Muscle of arm (tissue), 14 donors: Measurements from ENCODE around the gene ERICH6B. TPM values are rescaled to one million over a fixed set of nuclear protein-coding genes. Genes with fewer than 3 reads are reported as not detected.
A peak's percentile ranks its signal among the peaks of the same experiment; 100 is the strongest.
"Not testable (repeated sequence)": the region's sequence is repeated elsewhere in the genome, so short reads cannot be mapped to it uniquely, and the experiment has no call there.

Experiments
- DNase-seq: peaks from one replicate; pipeline ENCODE4 v3.0.0-alpha.2; 2013
- long read RNA-seq, 11 donors: transcript quantifications; one replicate each; lab custom pipeline, GENCODE V29; 2026
- polyA plus RNA-seq, 12 donors: library from polyadenylated mRNA; unstranded; fragments of 120-200 nt; gene quantifications; one replicate each; pipeline ENCODE4 v1.2.1, GENCODE V29; 2013; ENCODE audit not compliant: insufficient read length in 12 of 12

The ERICH6B gene
- polyA plus RNA-seq: 1 to 10 TPM in 7 of 12 donors, under 1 TPM in 2, not detected in 3; 0.73 to 3.4 (median 1.4) TPM
- long read RNA-seq, donor 1: 0 reads
- long read RNA-seq, donor 2: 0 reads
- long read RNA-seq, donor 3: 0 reads
- long read RNA-seq, donor 4: 0 reads
- long read RNA-seq, donor 5: 0 reads
- long read RNA-seq, donor 6: 0 reads
- long read RNA-seq, donor 7: 0 reads
- long read RNA-seq, donor 8: 0 reads
- long read RNA-seq, donor 9: 0 reads
- long read RNA-seq, donor 10: 0 reads
- long read RNA-seq, donor 11: 0 reads

- peak; percentile 31 for DNase-seq
Observed at GRCh38 chr13:45615501-45616101, at the start of gene ERICH6B. Gene ERICH6B, minus strand, starts transcription at chr13:45615739. Its CDS starts 18,734 bp downstream, at chr13:45597005.

GRCh38 chr13:45662903-45663302 is 47.4 kb upstream of the ERICH6B start:
- DNase-seq: not testable (repeated sequence)

- no peak for DNase-seq
Observed at GRCh38 chr13:45662162-45662561, 46.6 kb upstream of the ERICH6B start.

GRCh38 chr13:45660458-45660857 is 44.9 kb upstream of the ERICH6B start:
- not testable (repeated sequence) for DNase-seq

GRCh38 chr13:45659536-45659935 is 44.0 kb upstream of the ERICH6B start:
- DNase-seq: no peak

- DNase-seq: no peak
Observed at GRCh38 chr13:45658586-45659235, 43.2 kb upstream of the ERICH6B start.

- no peak for DNase-seq
Observed at GRCh38 chr13:45654633-45655349, 39.3 kb upstream of the ERICH6B start.

- not testable (repeated sequence) for DNase-seq
Observed at GRCh38 chr13:45645263-45645662, 29.7 kb upstream of the ERICH6B start.

- DNase-seq: not testable (repeated sequence)
Observed at GRCh38 chr13:45642159-45642558, 26.6 kb upstream of the ERICH6B start.

- not testable (repeated sequence) for DNase-seq
Observed at GRCh38 chr13:45635291-45635690, 19.8 kb upstream of the ERICH6B start.

- DNase-seq: no peak
Observed at GRCh38 chr13:45630791-45631190, 15.3 kb upstream of the ERICH6B start.

GRCh38 chr13:45629940-45630339 is 14.4 kb upstream of the ERICH6B start:
- DNase-seq: no peak

GRCh38 chr13:45628094-45628493 is 12.6 kb upstream of the ERICH6B start:
- no peak for DNase-seq

- DNase-seq: no peak
Observed at GRCh38 chr13:45627656-45628055, 12.1 kb upstream of the ERICH6B start.

GRCh38 chr13:45626731-45627374 is 11.3 kb upstream of the ERICH6B start:
- DNase-seq: no peak

GRCh38 chr13:45623516-45624090 is 8.1 kb upstream of the ERICH6B start:
- no peak for DNase-seq

GRCh38 chr13:45621950-45622349 is 6.4 kb upstream of the ERICH6B start:
- DNase-seq: no peak

GRCh38 chr13:45607931-45608330 is 7.6 kb downstream of the ERICH6B start:
- no peak for DNase-seq

- no peak for DNase-seq
Observed at GRCh38 chr13:45604892-45605291, 10.6 kb downstream of the ERICH6B start.

- DNase-seq: no peak
Observed at GRCh38 chr13:45603338-45603737, 12.2 kb downstream of the ERICH6B start.
